HT1080 (cell line): ENCODE measurements around the gene HSD17B1. TPM values are rescaled to one million over a fixed set of nuclear protein-coding genes. Genes with fewer than 3 reads are reported as not detected.

Source experiments
- DNase-seq: peaks from one replicate; pipeline ENCODE4 v3.0.0-alpha.2; 2015; ENCODE audit warnings: low read depth
- total RNA-seq: library from RNA; depleted of rRNA; stranded (reverse); fragments of >200 nt; shearing (Covaris generic); gene quantifications from 2 replicates; pipeline ENCODE4 v1.2.3, GENCODE V29; 2014

The HSD17B1 gene
- total RNA-seq, 1 experiment from 2014 or later: 0.59 TPM

DNA sequence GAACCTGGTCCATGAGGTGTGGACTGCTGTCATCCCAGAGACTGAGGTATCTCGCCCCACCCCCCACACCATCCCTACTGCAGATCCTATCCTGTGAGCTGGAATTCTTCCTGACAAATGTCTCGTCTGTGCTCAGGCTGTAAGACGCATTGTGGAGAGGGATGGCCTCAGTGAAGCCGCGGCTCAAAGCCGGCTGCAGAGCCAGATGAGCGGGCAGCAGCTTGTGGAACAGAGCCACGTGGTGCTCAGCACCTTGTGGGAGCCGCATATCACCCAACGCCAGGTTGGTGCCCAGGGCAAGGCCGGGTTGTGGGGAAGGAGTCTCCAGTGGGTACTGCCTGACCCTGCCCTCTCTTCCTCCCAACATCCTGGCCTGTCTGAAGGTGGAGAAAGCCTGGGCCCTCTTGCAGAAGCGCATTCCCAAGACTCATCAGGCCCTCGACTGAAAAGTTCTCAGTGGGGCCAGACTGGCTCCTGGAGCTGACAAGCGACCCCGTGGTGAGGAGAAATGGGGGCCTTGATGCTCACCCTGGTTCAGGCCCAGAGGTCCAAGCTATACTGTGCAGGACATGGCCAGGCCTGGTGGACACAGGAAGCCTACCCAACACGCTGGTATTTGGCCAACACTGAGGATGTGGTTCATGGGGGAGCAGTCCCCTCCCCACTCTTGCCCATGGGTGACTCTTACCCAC is 12.9 kb downstream of the HSD17B1 start:
- DNase-seq: no peak

- DNase-seq: no peak
These were observed 13.6 kb downstream of the HSD17B1 start for GRCh38 chr17:42566215-42566882.

GRCh38 chr17:42566883-42567573 is 14.3 kb downstream of the HSD17B1 start, which contains the start of gene MLX:
Gene MLX (plus strand): TSS chr17:42567100. CDS start chr17:42567125, 25 bp downstream.
- DNase-seq: peak; percentile 84

DNA sequence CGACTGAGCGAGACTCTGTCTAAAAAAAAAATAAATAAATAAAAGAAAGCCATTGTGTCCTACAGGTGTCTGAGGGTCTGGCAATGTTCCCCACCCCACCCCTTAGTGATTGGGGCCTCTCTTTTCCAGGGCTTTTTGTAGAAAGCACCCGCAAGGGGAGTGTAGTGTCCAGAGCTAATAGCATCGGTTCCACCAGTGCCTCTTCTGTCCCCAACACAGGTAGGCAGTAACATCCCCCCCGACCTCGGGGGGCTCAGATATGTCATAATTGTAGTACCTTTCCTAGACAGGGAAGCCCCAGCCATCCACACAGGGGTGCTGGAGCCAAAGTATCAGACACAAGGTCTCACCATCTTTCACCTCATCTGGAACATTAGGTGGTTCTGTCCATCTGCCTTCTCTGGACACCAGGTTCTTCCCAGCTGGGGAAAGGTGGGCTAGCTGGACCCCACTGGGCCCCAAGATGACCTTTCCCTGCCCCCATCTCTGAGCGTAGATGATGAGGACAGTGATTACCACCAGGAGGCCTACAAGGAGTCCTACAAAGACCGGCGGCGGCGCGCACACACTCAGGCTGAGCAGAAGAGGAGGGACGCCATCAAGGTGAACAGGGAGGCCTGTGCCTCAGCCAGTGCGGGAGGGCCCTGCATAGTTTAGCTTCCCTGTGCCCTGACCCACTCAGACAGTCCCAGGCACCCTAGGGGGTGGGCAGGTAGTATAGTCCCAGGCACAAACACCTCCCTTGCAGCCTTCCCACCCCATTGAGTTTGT is 15.8 kb downstream of the HSD17B1 start:
- no peak for DNase-seq

DNA sequence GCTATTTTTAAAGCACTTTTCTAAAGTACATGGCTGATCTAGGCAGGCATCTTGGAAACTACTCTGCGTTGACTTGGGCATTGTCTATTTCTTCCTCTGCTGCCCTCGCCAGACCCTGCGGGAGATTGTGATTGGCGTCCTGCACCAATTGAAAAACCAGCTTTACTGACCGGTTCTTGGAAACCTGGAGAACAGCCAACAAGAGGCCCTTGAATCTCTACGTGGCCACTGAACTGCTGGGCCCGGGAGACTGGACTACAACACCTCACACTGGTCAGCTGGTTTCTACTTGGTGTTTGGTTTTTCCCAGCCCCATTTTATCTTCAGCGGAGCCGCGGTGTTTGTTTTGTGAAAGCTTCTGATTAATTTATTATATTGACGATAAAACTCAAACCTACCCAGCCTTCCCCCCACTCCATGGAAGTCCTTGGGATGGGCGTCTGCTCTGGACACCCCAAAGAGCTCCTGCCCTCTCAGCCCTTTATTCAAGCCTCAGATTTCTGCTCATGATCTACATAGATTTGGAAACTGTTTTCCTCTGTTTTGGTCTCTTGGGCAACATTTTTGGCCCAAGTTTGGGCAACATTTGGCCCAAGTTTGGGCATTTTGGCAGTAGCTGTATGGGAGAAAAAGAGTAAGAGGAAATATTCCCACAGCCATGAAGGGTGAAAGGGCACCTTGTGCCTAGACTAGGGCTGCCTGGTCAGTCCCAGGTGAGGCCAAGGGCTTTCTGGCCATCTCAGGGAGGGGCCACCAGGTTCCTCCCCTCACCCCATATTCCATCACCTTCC is 18.9 kb downstream of the HSD17B1 start:
- DNase-seq: no peak

DNA sequence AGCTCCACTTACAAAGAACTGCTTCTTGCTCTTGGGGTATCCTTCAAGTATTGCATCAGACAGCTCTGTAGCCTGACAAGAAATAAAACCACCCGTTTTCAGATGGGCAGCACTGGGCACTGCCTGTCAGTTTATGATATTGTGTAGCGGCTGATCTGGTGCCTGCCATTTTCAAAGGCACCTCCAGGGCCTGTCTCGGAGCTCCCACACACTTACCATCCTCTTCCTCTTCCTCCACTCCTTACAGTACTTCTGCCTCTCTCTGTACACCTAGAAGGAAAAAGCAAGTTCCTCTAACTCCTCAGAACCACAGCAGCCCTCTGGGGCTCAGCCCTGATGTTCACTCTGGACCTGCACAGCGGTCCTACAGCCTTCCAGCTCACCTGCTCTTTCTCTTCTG is 20.4 kb downstream of the HSD17B1 start:
- no peak for DNase-seq

DNA sequence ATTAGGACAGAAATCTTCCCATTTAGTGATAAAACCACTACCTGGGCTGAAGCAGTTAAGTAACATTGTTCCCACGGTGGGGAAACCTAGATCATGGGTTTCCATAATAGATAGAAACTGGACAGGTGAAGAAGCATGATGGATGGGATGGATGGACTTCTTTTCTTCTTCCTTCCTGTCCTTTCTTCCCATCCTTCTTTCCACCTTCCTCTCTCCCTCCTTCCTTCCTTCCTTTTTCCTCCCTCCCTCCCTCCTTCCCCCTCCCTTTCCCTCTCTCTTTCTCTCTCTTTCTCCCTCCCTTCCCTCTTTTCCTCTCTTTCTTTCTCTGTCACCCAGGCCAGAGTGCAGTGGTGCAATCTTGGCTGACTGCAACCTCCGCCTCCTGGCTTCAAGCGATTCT is 21.7 kb downstream of the HSD17B1 start:
- DNase-seq: no peak

GRCh38 chr17:42577140-42577531 is 24.4 kb downstream of the HSD17B1 start:
- no peak for DNase-seq

DNA sequence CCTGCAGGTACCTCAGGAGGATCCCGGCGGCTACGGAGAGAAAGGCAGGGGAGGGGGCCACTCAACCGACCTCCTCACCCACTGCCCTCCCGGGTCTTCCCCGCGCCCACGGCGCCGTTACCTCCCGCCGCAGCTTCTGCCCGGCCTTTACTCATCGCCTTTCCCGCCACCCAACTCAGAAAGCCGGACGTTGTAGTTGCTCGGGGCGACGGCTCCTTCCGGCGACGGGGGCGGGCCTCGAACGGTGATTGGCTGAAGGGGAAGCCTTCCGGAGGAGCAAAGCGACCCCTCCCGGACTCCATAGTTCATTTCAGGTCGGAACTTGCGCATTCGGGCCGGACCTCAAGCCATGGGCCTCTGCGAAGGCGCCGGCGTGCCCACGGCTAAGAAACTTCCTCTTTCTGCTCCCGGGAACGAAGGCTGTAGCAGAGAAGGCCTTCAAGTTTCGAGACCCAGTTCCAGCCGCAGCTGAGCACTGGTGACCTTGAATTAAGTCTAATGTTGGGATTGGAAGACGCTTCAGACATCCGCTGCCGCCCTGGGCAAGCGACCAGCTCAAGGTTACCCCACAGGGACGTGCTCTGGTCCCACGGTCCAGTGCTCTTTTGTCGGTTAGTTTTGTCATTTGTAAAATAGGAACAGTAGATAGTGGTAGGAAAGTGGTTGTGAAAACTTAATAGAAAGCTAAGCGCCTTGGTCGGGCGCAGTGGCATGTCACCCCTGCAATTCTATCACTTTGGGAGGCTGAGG is 25.0 kb downstream of the HSD17B1 start, which contains the start of gene PSMC3IP:
Gene PSMC3IP (minus strand): TSS at position 198 of the 750 bp plus-strand sequence. CDS start 43 bp downstream, at position 155.
- peak; percentile 94 for DNase-seq

DNA sequence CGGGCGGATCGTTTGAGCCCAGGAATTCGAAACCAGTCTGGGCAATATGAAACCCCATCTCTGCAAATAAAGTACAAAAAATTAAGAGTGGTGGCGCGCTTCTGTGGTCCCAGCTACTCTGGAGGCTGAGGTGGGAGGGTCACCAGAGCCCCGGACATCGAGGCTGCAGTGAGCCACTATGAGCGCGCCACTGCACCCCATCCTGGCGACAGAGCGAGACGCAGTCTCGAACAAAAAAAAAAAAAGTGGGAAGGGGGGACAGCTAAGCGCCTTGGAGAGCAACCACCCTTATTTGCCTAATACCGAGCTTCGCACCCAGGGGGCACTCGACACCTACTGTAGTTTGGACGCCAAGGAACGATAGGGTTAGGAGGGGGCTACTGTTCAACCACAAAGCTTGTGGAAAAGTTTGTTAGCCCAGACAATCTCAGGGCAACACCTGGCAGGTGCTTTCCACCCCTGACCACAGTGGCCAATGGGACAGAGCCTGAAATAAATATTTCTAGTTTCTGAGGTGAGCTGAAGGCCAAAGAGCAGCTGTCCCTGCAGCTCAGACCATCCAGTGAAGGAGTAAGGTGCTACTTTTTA is 25.7 kb downstream of the HSD17B1 start:
- peak; percentile 75 for DNase-seq

GRCh38 chr17:42579794-42580551 is 27.2 kb downstream of the HSD17B1 start:
- no peak for DNase-seq

GRCh38 chr17:42581744-42582270 is 29.1 kb downstream of the HSD17B1 start:
- DNase-seq: no peak

DNA sequence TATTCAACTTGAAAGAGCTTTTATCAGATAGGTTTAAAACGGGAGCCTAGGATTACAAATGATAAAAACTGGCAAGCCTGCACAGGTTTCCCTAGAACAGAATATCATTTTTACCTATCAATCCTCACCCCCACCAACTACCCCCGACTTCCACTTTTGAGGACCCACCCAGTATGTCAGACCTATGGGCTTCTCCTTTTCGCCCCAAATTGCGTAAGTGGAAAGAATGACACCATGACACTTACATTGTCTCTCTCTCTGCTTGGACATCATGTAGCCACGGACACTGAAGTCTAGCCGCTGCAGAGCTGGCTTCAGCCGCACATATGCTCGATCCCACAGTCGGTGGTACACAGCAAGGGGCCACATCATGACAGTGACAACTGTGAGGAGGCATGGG is 32.2 kb downstream of the HSD17B1 start:
- no peak for DNase-seq

- no peak for DNase-seq
These were observed 32.6 kb downstream of the HSD17B1 start for GRCh38 chr17:42585353-42585752.

GRCh38 chr17:42586514-42587230 is 33.9 kb downstream of the HSD17B1 start:
- DNase-seq: no peak

GRCh38 chr17:42590886-42591285 is 38.2 kb downstream of the HSD17B1 start:
- no peak for DNase-seq

DNA sequence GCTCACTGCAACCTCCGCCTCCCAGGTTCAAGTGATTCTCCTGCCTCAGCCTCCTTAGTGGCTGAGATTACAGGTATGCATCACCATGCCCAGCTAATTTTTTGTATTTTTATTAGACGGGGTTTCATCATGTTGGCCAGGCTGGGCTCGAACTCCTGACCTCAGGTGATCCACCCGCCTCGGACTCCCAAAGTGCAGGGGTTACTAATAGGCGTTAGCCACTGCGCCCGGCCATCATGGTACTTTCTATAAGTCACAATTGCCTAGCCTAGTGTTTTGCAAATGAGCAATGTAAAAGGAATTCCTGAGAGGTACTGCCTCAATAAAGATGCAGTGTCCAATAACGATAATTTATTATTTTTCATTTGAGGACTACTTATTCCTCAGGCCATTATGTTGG is 38.7 kb downstream of the HSD17B1 start:
- no peak for DNase-seq

DNA sequence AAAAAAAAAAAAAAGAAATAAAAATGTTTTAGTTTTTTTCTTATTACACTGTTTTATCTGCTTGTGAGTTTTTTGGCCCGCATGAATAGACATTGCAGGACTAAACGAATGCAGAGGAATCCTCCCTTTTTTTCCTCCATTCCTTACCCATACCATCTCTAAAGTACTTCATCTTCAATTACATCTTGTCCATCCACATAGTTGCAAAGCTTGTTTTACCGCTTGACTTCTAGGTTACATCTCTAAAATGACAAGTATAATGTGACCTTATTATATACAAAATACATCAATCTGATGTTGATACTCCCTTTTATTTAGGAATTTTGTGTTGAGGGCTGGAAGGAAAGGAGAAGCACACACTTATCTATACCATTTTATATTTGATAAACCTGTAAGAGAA is 43.7 kb downstream of the HSD17B1 start:
- no peak for DNase-seq
